Hepatocyte (in vitro differentiated cells): ENCODE results near the gene TMEM174.

Experiments
- CTCF ChIP-seq: fragments of 200-600 bp; sonication (generic); IDR thresholded peaks from 2 replicates; pipeline ENCODE4 v1.5.1; 2016; ENCODE audit warnings: antibody characterized with exemption, mild to moderate bottlenecking; ENCODE audit not compliant: poor library complexity
- EZH2 ChIP-seq: fragments of 200-600 bp; sonication (generic); IDR thresholded peaks from 2 replicates; pipeline ENCODE4 v1.6.1; 2016; ENCODE audit warnings: antibody characterized with exemption, mild to moderate bottlenecking, borderline replicate concordance
- EZH2phosphoT487 ChIP-seq: fragments of 200-600 bp; sonication (generic); IDR thresholded peaks from one replicate; pipeline ENCODE4 v1.6.1; 2018; ENCODE audit warnings: antibody characterized with exemption, mild to moderate bottlenecking, low read depth, moderate library complexity; ENCODE audit not compliant: unreplicated experiment, severe bottlenecking

GRCh38 chr5:73137563-73138530, 35.1 kb upstream of the TMEM174 start:
- no peak for TF ChIP-seq CTCF
- no peak for TF ChIP-seq EZH2phosphoT487
- TF ChIP-seq EZH2, result no peak
